PC-3 (cell line): ENCODE data around the gene TSSC4. TPM values are rescaled to one million over a fixed set of nuclear protein-coding genes. Genes with fewer than 3 reads are reported as not detected.

Experiments used
- ATAC-seq: fragments of 200-7000 bp; cut with Tn5 transposase; 2 replicates; pipeline ENCODE4 v1.9.1; 2020; ENCODE audit warnings: mild to moderate bottlenecking, moderate library complexity
- BruUV-seq: library from RNA; stranded (reverse); fragments of 400-500 nt; replicated peaks from 2 replicates; lab custom pipeline; 2021; lab: Mats Ljungman, UMichigan
- CTCF ChIA-PET: fragments of 300-600 bp; sonication (Branson Sonifier 250); formaldehyde crosslinking; loops from one replicate; lab custom pipeline; 2022; ENCODE audit warnings: antibody characterized with exemption; lab: Charles Lee
- POLR2A ChIA-PET: fragments of 300-600 bp; sonication (Branson Sonifier 250); formaldehyde crosslinking; loops from one replicate; lab custom pipeline; 2022; ENCODE audit warnings: antibody characterized with exemption; ENCODE audit not compliant: unreplicated experiment; lab: Charles Lee
- DNase-seq: peaks from one replicate; pipeline ENCODE4 v3.0.0-alpha.2; 2015
- H2AFZ ChIP-seq: fragments of 300-600 bp; sonication (generic); 2 replicates; pipeline ENCODE4 v1.6.0; 2016; ENCODE audit warnings: antibody characterized with exemption, low read length
- H3F3A ChIP-seq: fragments of 300-600 bp; sonication (generic); one replicate; pipeline ENCODE4 v1.6.0; 2017; ENCODE audit warnings: antibody characterized with exemption, low read length, control low read depth, mild to moderate bottlenecking; ENCODE audit not compliant: unreplicated experiment
- H3K27ac ChIP-seq: fragments of 300-600 bp; sonication (generic); 2 replicates; pipeline ENCODE4 v1.5.1; 2016; ENCODE audit warnings: mild to moderate bottlenecking, low read length
- H3K27me3 ChIP-seq: fragments of 300-600 bp; sonication (generic); 2 replicates; pipeline ENCODE4 v1.6.1; 2016; ENCODE audit warnings: low read length, mixed read lengths
- H3K36me3 ChIP-seq: fragments of 300-600 bp; sonication (generic); 2 replicates; pipeline ENCODE4 v1.6.1; 2016; ENCODE audit warnings: low read depth, mixed run types, low read length, mixed read lengths
- H3K4me1 ChIP-seq: fragments of 300-600 bp; sonication (generic); 2 replicates; pipeline ENCODE4 v1.5.1; 2016; ENCODE audit warnings: low read length; ENCODE audit not compliant: insufficient read depth
- H3K4me2 ChIP-seq: fragments of 300-600 bp; sonication (generic); 2 replicates; pipeline ENCODE4 v1.6.0; 2016; ENCODE audit warnings: low read length
- H3K4me3 ChIP-seq: fragments of 300-600 bp; sonication (generic); 2 replicates; pipeline ENCODE4 v1.5.1; 2016; ENCODE audit warnings: mild to moderate bottlenecking, low read length, mixed read lengths
- H3K79me2 ChIP-seq: fragments of 300-600 bp; sonication (generic); 2 replicates; pipeline ENCODE4 v1.6.1; 2017; ENCODE audit warnings: low read length, mixed read lengths
- H3K9ac ChIP-seq: fragments of 300-600 bp; sonication (generic); 2 replicates; pipeline ENCODE4 v1.6.0; 2016; ENCODE audit warnings: mild to moderate bottlenecking, low read length
- H3K9me2 ChIP-seq: fragments of 300-600 bp; sonication (generic); replicated peaks from 2 replicates; pipeline ENCODE4 v1.6.1; 2016; ENCODE audit warnings: mixed run types, low read length, mixed read lengths
- H3K9me3 ChIP-seq: fragments of 300-600 bp; sonication (generic); 2 replicates; pipeline ENCODE4 v1.6.1; 2016; ENCODE audit warnings: low read length, mixed read lengths
- H4K20me1 ChIP-seq: fragments of 300-600 bp; sonication (generic); 2 replicates; pipeline ENCODE4 v1.6.1; 2016; ENCODE audit warnings: low read length, mixed read lengths
- CTCF ChIP-seq: fragments of 300-600 bp; sonication (generic); conservative IDR thresholded peaks from 2 replicates; pipeline ENCODE4 v1.5.1; 2017; ENCODE audit warnings: antibody characterized with exemption, low read depth, mild to moderate bottlenecking, low read length
- EZH2 ChIP-seq: fragments of 300-600 bp; sonication (generic); IDR thresholded peaks from one replicate; pipeline ENCODE4 v1.6.1; 2017; ENCODE audit warnings: antibody characterized with exemption, mild to moderate bottlenecking, low read length; ENCODE audit not compliant: unreplicated experiment
- EZH2phosphoT487 ChIP-seq: fragments of 300-600 bp; sonication (generic); IDR thresholded peaks from 2 replicates; pipeline ENCODE4 v1.6.1; 2018; ENCODE audit warnings: mild to moderate bottlenecking, antibody characterized with exemption, low read length, borderline replicate concordance
- intact Hi-C: fragments of 100-400 bp; cut with micrococcal nuclease; formaldehyde crosslinking; loops from 2 replicates; pipeline ENCODE4 v1.9.0; 2023
- total RNA-seq: library from RNA; depleted of rRNA; stranded (reverse); fragments of >200 nt; gene quantifications from 2 replicates; pipeline ENCODE4 v1.2.3, GENCODE V29; 2014

The TSSC4 gene
- total RNA-seq, 1 experiment from 2014 or later, result 88.3 TPM

DNA sequence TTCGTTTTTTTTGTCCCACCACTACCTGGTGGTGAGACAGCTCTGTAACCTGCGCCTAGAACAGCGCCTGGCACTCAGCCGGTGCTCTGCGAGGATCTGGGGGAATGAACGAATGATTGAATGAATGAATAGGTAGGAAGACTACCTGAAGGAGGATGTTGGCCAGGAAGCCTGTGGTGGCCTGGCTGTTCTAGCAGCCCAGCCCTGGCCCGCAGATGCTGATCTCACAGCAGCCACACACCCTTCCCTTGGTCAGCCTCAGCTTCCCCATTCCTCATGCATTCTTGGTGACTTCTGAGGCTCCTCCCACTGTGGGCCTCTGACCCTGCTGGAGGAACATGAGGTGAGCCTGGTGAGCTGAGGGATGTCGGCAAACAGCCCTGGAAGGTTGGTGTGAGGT is 40.1 kb downstream of the TSSC4 start:
- no TSS peak for BruUV-seq
- CTCF ChIA-PET, result no interaction called here
- Histone ChIP-seq H3K79me2 (no peaks in the 10 kb centered on the region), H3K9me3 (no peaks in the 10 kb centered on the region), H3K4me3 (no peak overlapping the region), H3K36me3 (no peaks in the 10 kb centered on the region), H2AFZ (no peak overlapping the region), H3F3A (no peaks in the 10 kb centered on the region), H3K9me2 (no peaks in the 10 kb centered on the region), H3K27ac (no peak overlapping the region), H4K20me1 (no peaks in the 10 kb centered on the region), H3K4me2 (no peak overlapping the region), H3K27me3 (peaks cover 4% of the 10 kb centered on the region; the same call in 1 of the 2 replicates), H3K9ac (no peak overlapping the region), H3K4me1 (no peaks in the 10 kb centered on the region)
- POLR2A ChIA-PET, result no interaction called here
- no peak for TF ChIP-seq CTCF
- TF ChIP-seq EZH2phosphoT487, result no peak
- no peak for TF ChIP-seq EZH2
- DNase-seq (no peak), ATAC-seq (no peak)
- intact Hi-C loops, result no loop called here

DNA sequence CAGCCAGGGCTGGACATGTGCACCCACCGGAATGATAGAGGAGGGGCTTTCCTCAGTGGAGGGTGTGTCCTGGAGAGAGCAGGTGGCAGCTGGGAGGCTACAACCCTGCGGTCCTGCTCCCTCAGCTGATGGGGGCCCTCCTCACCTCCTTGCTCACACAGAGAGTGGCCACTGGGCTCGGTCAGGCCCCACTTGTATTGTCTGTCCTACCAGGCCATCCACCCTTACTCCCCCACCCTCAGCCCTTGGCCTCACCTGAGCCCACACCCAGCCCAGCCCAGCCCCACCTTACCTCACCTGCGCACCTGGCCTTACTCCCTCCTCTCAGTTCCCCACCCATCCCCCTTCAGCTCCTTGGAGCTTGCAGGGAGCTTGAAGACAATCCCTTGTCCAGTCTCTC is 40.6 kb downstream of the TSSC4 start:
- Histone ChIP-seq H3F3A (no peaks in the 10 kb centered on the region), H3K27ac (no peak overlapping the region), H3K9me3 (no peaks in the 10 kb centered on the region), H3K9me2 (no peaks in the 10 kb centered on the region), H4K20me1 (no peaks in the 10 kb centered on the region), H3K79me2 (no peaks in the 10 kb centered on the region), H3K9ac (no peak overlapping the region), H3K4me1 (no peaks in the 10 kb centered on the region), H3K4me2 (no peak overlapping the region), H3K36me3 (no peaks in the 10 kb centered on the region), H2AFZ (no peak overlapping the region), H3K27me3 (peaks cover 7% of the 10 kb centered on the region; the same call in 1 of the 2 replicates), H3K4me3 (no peak overlapping the region)
- no TSS peak for BruUV-seq
- CTCF ChIA-PET, result interaction anchor here (0.7 kb wide), 1 partner anchor 22 kb away, joined by 3 read pairs; no protein-coding TSS in a partner anchor
- DNase-seq (no peak), ATAC-seq (no peak)
- TF ChIP-seq CTCF (no peak), EZH2phosphoT487 (no peak), EZH2 (no peak)
- POLR2A ChIA-PET, result no interaction called here
- intact Hi-C loops, result no loop called here

GRCh38 chr11:2442589-2442988 is 42.0 kb downstream of the TSSC4 start:
- DNase-seq (no peak), ATAC-seq (no peak)
- no peak overlapping the region for H3K4me2 ChIP-seq
- no peaks in the 10 kb centered on the region for H3F3A ChIP-seq
- POLR2A ChIA-PET, result no interaction called here
- H3K27me3 ChIP-seq, result peaks cover 7% of the 10 kb centered on the region; the same call in 1 of the 2 replicates
- H3K9me3 ChIP-seq, result no peaks in the 10 kb centered on the region
- H3K4me3 ChIP-seq, result no peak overlapping the region
- no peaks in the 10 kb centered on the region for H3K4me1 ChIP-seq
- CTCF ChIA-PET, result no interaction called here
- no peaks in the 10 kb centered on the region for H3K36me3 ChIP-seq
- H3K9ac ChIP-seq, result no peak overlapping the region
- no peaks in the 10 kb centered on the region for H4K20me1 ChIP-seq
- TF ChIP-seq EZH2 (no peak), EZH2phosphoT487 (no peak), CTCF (no peak)
- BruUV-seq, result no TSS peak
- H3K27ac ChIP-seq, result no peak overlapping the region
- intact Hi-C loops, result no loop called here
- H3K79me2 ChIP-seq, result no peaks in the 10 kb centered on the region
- no peaks in the 10 kb centered on the region for H3K9me2 ChIP-seq
- H2AFZ ChIP-seq, result no peak overlapping the region
